ACHN (cell line): ENCODE measurements around the gene CD46.

Source experiments
- DNase-seq: peaks from one replicate; pipeline ENCODE4 v3.0.0-alpha.2; 2015
- in situ Hi-C: cut with HindIII; loops from 2 replicates; pipeline ENCODE4 v1.10.0; 2017; ENCODE audit warnings: low sequenced_read_pairs, low pct_ligation_motif_present, low pct_unique_long_range_greater_than_20kb

CD46 gene

GRCh38 chr1:207789792-207790787 is 38.2 kb downstream of the CD46 start:
- no peak for DNase-seq
- in situ Hi-C loops = no loop called here

DNA sequence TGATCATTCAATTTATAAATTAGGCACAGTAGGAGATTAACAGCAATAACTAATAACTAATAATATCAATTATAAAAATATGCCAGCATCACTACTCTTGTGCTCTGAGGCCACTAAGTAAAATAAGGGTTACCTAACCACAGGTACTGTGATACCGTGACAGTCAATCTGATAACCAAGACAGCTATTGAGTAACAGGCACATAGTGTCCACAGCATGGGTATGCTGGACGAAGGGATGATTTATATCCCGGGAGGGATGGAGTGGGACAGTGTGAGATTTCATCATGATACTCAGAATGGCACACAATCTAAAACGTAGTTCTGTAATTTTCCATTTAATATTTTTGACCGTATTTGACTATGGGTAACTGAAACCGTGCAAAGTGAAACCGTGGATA is 39.4 kb downstream of the CD46 start:
- in situ Hi-C loops = no loop called here
- no peak for DNase-seq

GRCh38 chr1:207793327-207793726 is 41.5 kb downstream of the CD46 start:
- in situ Hi-C loops = no loop called here
- DNase-seq = no peak

GRCh38 chr1:207794861-207795260 is 43.0 kb downstream of the CD46 start:
- no peak for DNase-seq
- in situ Hi-C loops = no loop called here

- in situ Hi-C loops = no loop called here
- peak; percentile 83 for DNase-seq
Measured at GRCh38 chr1:207797229-207797973, 45.5 kb downstream of the CD46 start.

DNA sequence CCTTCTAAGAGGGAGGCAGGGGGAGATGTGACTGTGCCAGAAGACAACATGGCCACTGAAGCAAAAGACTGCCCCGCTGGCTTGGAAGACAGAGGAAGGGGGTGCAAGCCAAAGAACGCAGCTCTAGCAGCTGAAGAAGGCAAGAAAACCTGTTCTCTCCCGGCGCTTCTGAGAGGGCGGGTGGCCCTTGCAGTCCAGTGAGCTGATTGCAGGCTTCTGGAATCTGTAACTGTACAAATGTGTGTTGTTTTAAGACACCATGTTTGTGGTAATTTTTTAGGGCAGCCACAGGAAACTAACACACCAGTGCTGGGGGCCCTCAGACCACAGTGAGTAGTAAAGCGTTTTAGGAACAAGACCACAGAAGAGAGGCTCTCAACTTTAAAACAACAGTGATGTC is 47.0 kb downstream of the CD46 start:
- in situ Hi-C loops = no loop called here

GRCh38 chr1:207799989-207800648 is 48.3 kb downstream of the CD46 start:
- in situ Hi-C loops = no loop called here
- no peak for DNase-seq

More for the DNA sequence above, 47.0 kb downstream of the CD46 start:
- no peak for DNase-seq

DNA sequence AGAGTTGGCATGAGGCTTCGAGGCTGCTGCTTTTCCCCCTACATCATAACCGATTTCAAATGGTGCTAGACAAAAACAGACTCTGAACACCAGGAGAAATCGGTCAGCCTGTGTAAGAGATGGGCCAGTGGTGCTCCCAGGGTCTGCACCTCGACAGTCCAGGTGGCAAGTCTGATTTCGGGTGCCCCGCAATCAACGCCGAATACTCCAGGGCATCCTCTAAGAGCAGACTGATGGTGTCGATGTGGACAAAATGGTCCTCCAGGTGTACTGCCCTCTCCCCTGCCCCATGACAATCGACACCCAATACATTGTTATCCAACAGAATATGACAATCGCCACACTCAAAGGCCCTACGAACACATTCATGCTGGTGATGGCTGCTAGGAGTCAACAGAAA is 50.0 kb downstream of the CD46 start:
- no peak for DNase-seq
- in situ Hi-C loops = no loop called here

GRCh38 chr1:207803678-207804077 is 51.8 kb downstream of the CD46 start:
- no peak for DNase-seq
- in situ Hi-C loops = no loop called here

DNA sequence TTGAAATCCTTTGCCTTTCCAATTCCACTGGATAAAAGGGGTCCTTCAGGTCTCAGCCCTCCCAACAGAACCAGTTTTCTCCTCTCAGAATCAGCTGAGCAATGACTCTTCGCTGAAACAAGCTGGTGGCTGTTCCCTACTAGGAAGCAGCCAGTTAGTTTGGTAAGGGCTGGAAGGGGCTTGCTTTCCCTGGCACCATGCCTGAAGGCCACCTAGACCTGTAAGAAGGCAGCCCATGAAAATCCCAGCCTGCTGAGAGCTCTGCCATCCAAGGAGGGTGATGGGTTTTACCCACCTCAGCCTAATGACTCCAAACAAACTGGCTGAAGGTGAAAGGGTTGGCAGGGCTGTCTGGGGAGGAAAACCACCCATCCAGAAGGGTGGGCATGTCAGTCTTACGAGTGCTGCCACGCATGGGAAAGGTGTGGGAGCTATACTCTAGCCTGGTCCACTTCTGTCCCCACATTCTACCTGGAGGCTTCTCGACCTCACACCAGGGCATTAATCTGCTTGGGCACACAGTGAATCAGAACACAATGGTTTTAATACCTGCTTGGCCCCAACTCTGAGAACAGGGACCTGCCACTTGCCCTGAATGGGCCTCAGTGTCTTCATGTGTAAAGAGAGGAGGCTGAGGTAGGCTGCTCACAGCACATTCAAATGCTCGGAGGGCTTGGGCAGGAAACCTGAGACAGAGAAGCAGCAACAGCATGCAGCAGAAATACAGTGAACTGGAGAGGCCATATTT is 53.0 kb downstream of the CD46 start:
- no peak for DNase-seq
- in situ Hi-C loops = no loop called here

DNA sequence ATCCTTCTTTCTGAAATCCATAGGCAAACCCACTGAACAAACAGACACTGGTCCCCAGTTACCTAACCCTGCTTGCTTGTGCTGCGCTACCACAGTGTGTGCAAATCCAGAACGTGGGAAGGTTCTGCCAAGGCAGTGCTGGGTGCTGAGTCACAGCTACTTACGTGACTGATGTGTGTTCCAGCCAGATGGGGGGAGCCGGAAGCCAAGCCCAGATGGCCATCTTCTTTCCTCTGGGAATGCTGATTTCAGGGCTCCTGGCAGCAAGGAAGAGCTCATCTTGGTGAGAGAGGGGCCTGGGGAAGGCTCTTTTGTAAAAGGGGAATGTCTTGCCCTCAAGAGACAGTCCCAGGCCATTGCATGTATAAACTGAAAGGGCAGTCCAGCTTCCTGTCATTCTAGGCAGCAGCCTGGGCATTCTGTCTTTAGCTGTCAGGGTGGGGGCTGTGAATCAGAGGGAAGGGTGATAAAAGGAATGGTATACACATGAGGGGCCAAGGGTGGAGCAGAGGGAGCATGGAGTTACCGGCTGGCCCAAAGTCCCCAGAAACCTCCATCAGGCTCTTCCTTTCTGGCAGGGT is 54.1 kb downstream of the CD46 start:
- in situ Hi-C loops = no loop called here
- peak; percentile 78 for DNase-seq

DNA sequence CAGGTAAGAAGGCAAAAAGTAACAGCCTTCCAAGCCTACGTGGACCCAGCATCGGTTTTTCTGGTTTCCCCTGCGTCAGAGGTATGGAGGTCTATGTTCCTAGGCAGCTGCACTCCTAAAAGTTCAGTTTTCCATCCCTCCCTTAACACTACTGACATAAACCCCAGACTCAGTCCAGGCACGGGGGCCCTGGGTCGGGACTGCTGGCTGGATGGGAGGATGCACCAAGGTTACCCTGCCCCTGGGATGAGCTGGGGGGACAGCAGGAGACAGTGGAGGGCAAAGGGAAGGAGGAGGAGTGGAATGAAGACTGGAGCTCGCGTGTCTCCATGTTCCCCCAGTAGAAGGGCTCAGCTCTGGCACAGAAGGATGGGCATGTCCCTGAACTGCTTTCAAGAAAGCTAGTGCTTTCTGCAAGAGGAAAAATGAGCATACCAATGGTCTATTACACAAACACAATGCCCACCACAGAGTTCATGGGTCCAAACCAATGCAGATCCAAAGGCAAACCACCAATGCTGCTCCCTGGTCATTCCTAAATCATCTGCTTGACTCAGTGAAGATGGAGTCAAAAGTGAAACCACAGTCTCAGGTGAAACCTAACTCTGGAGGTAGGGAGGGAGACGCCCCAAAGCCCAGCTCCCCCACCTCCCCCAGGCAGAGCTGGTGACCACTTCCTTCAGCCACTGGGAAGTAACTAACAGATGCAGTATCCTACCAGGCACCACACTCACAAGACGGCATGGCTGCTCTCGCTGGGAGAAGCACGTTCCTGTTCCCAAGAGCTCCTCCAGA is 54.9 kb downstream of the CD46 start:
- no peak for DNase-seq
- in situ Hi-C loops = no loop called here

DNA sequence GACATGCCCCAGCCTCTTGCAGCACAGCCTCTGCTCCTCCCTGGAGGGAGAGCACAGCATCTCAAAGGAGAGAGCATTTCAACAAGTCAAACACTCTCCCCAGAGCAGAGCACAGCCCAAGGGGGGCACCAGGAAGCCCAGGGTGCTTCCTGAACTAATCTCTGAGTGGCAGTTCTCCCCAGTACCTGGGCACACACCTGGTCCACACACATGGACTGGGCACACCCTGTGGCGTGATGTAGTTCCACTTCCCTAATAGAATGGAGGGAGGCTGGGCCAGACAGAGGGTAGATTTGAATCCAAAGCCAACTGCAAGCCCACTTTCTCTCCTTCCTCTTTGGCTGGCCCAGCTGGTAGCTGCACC is 55.5 kb downstream of the CD46 start:
- in situ Hi-C loops = no loop called here

GRCh38 chr1:207807690-207808321 is 56.0 kb downstream of the CD46 start:
- in situ Hi-C loops = no loop called here
- no peak for DNase-seq

More for the DNA sequence above, 55.5 kb downstream of the CD46 start:
- DNase-seq = no peak

GRCh38 chr1:207808322-207808705 is 56.5 kb downstream of the CD46 start:
- in situ Hi-C loops = no loop called here
- DNase-seq = no peak

DNA sequence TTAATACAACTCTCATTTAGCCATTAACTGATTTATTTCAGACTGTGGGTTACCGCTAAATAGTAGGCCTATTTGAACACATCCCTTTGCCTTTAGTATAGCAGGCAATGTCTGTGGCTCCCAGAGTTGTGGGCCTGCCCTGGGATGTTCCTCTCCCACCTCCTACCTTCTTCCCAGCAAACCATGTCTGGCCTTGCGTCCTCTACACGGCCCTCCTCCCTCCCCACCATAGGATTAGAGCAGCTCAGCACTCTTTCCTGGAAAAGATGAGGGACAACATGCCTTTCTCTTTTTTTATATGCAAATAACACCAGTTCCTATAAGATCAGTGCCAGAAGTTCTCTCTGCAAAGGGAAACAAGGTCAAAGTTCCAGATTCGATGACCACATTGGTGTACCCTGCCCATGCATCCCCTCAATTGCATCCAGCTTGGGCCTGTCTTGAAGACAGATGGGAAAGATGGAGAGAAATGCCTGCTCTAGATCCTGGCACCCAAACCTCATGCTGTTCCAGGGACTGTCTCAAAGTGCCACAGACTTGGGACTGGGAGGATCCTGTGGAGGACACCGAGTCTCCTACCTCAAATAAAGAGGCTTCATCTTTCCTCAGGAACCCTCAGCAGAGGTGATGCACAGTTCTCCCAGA is 57.2 kb downstream of the CD46 start:
- in situ Hi-C loops = no loop called here
- no peak for DNase-seq

DNA sequence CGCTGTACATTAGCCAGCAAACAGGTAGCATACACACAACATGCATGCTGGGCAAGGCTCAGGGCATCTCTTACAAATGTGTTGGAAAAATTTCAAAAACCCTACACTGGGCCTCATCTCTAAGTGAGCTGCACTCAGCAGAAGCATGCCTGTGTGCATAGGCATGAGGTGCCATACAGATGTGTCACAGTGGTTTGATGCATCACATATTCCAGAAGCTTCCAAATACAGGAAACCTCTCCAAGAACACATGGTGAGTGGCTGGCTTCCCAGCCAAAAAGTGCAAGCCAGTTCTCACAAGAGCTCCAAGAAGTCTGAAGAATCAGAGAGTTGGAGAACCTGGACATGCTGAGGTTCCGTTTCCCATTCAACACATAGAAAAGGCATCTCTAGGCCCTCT is 58.3 kb downstream of the CD46 start:
- no peak for DNase-seq
- in situ Hi-C loops = no loop called here
